Measurements from ENCODE around the gene TNFRSF4.
"Not testable (repeated sequence)": the region's sequence is repeated elsewhere in the genome, so short reads cannot be mapped to it uniquely, and the experiment has no call there.

Gene TNFRSF4

DNA sequence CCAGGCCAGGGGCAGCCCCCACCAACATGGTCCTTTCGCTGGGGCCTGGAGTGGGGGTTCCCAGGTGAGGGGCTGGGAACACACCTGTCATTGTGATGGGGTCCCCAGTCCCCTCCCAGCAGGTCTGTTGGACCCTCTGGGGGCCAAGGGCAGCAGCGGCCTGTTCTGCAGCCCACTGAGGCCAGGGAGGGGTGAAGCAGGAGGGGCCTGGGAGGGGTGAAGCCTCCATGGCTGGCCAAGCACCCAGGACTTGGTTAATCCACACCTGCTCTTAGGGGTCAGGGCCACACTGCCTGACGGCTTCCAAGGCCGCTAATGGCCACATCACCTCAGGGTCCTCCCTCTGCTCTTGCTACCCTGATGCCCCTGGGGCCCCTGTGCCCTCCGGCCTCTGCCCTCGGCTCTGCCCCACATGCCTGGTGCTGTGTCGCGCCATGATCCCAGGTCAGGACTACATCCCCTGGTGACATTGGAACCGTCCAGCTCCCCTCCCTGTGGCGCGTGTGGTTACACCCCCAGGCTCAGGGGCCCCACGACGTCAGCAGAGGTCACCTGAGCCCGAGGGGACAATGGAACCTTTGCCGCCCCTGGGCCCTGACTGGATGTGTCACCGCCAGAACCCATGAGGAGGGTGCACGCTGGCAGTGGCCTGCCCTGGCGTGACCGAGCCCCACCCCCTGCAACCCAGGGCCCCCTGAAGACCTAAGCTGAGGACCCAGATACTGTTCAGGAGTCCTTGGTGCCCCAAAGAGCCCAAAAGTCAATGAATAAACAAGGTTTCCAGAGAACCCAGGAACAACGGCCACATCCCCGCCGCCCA lies 14.6 kb downstream of the TNFRSF4 start:
- Histone ChIP-seq H3K9ac (ENCODE audit: low read length) (no peak overlapping the region), H3K4me3 (ENCODE audit: low read length) (no peak overlapping the region), H3K27me3 (ENCODE audit: control insufficient read depth, insufficient read depth, low read length) (peaks cover 35% of the 10 kb centered on the region), H3K36me3 (ENCODE audit: control insufficient read depth, insufficient read depth, low read length) (no peaks in the 10 kb centered on the region), H3K9me3 (ENCODE audit: control insufficient read depth, low read length) (no peaks in the 10 kb centered on the region), H3K4me1 (ENCODE audit: control insufficient read depth, insufficient read depth, low read length) (no peaks in the 10 kb centered on the region)

DNA sequence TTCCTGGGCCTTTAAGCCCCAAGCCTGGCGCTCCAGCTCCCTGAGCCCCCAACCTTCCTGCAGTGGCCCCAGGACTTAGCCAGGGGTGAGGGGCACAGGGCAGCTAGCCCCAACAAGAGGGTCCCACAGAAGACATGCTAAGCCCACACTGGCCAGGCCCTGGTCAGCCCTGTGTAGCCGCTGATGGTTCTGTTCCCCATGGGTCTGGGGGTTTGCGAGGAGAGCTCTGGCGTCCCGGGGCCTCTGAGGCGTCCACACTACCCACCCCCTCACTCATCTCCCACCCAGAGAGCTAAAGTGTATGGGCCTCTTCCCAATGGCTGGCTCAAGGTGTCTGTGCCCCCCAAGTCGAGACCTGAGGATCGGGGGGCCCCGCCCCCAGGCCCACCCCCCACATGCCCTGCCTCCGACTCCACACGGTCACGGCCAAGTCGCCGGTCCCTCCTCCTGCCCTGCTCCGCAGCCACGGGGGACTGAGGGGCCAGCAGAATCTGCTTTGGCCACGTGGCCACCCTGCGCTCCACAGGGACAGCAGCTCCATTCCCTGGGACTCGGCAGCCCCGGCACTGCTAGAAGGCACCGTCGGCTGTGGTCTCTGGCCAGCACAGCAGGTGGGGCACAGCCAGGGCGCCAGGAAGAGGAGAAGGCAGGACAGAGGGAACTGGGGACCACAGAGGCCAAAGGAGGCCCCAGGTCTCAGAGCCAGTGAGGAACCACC lies 15.4 kb downstream of the TNFRSF4 start:
- H3K9me3 ChIP-seq (ENCODE audit: control insufficient read depth, low read length) = no peaks in the 10 kb centered on the region
- H3K9ac ChIP-seq (ENCODE audit: low read length) = no peak overlapping the region
- no peaks in the 10 kb centered on the region for H3K36me3 ChIP-seq (ENCODE audit: control insufficient read depth, insufficient read depth, low read length)
- no peak overlapping the region for H3K4me3 ChIP-seq (ENCODE audit: low read length)
- H3K4me1 ChIP-seq (ENCODE audit: control insufficient read depth, insufficient read depth, low read length) = no peaks in the 10 kb centered on the region
- peaks cover 31% of the 10 kb centered on the region for H3K27me3 ChIP-seq (ENCODE audit: control insufficient read depth, insufficient read depth, low read length)

DNA sequence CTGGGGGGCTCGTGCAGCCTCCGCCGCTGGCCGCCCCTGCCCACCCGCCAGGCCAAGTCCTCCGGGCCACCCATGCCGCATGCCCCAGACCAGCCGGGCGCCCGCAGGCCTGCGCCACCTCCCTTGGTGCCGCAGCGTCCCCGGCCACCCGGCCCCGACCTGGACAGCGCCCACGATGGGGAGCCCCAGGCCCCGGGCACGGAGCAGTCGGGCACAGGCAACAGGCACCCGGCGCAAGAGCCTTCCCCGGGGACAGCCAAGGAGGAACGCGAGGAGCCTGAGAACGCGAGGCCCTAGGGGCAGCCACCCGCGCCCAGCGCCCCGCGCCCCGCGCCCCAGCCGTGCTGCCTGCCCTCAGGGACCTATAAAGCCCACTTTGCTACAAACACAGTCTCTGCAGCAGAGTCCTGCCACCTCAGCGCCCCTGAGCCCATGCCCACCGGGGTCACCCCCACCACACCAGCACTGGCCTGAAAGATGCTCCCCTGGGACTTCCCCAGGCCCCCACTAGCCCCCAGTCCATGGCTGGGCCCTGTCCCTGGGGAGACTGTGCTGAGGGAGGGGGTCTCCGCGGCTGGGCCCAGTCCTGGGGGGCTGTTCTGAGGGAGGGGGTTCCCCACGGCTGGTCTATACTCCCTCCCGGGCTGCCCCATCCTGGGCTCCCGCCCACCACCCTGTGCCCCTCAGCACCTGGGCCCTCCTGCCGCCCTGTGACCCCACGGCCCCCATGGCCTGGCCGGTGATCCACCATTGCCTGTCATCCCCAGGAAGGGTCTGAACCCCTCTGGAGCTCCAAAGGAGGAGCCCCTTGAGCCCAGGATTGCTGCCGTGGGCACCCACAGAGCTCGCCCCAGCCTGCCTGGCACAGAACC lies 16.2 kb downstream of the TNFRSF4 start:
- Histone ChIP-seq H3K9me3 (ENCODE audit: control insufficient read depth, low read length) (no peaks in the 10 kb centered on the region), H3K36me3 (ENCODE audit: control insufficient read depth, insufficient read depth, low read length) (no peaks in the 10 kb centered on the region), H3K9ac (ENCODE audit: low read length) (no peak overlapping the region), H3K4me1 (ENCODE audit: control insufficient read depth, insufficient read depth, low read length) (no peaks in the 10 kb centered on the region), H3K4me3 (ENCODE audit: low read length) (no peak overlapping the region), H3K27me3 (ENCODE audit: control insufficient read depth, insufficient read depth, low read length) (peaks cover 26% of the 10 kb centered on the region)

DNA sequence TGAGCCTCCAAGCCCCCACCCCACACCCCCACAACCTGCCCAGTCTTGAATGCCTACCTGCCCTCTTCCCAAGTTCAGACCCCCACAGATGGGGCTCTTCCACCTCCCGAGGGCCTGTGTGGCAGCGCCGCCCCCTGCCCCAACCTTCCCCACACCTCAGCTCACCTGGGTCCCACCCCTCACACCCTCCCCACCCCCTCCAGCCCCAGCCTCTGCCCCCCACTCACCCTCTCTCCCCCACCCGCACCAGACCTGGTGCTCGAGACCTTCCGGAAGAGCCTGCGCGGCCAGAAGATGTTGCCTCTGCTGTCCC lies 16.8 kb downstream of the TNFRSF4 start:
- Histone ChIP-seq H3K27me3 (ENCODE audit: control insufficient read depth, insufficient read depth, low read length) (peaks cover 23% of the 10 kb centered on the region), H3K9ac (ENCODE audit: low read length) (no peak overlapping the region), H3K4me3 (ENCODE audit: low read length) (no peak overlapping the region), H3K36me3 (ENCODE audit: control insufficient read depth, insufficient read depth, low read length) (no peaks in the 10 kb centered on the region), H3K4me1 (ENCODE audit: control insufficient read depth, insufficient read depth, low read length) (no peaks in the 10 kb centered on the region), H3K9me3 (ENCODE audit: control insufficient read depth, low read length) (no peaks in the 10 kb centered on the region)

DNA sequence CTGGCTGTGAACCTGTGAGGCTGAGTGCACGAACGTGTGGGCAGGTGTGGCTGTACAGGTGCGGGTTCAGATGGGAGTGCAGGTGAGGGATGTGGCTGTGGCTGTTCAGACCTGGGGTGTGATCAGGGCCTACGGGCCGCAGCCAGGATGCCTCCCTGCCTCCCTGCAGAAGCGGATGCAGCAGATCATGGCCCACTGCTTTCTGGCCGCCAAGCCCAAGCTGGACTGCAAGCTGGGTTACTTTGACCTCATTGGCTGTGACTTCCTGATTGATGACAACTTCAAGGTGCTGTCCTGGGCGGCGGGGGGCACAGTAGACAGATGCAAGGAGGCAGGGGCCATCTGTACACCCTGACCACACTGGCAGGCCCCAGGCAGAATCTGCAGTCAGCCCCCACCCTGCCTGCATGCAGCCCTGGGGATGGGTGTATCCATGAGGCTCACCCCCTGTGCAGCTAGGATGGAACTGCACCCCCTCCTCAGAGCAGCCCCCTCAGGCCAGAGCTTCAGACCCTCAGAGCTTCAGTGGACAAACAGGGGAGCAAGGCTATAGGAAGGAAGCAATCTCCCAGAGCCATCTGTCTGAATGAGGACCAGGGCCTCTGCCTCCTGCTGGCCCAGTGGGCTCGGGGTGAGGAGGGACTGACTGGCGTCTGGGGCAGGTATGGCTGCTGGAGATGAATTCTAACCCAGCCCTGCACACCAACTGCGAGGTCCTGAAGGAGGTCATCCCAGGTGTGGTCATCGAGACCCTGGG lies 17.3 kb downstream of the TNFRSF4 start:
- Histone ChIP-seq H3K9ac (ENCODE audit: low read length) (no peak overlapping the region), H3K4me3 (ENCODE audit: low read length) (no peak overlapping the region)

DNA sequence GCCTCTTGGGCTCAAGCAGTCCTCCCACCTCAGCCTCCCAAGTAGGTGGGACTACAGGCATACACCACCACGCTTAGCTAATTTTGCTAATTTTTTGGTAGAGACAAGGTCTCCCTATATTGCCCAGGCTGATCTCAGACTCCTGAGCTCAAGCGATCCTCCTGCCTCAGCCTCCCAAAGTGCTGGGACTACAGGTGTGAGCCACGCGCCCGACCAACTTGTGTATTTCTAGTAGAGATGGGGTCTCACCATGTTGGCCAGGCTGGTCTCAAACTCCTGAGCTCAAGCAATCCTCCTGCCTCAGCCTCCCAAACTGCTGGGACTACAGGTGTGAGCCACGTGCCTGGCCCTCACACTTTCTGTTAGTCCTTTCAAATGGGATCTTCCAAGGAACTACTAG lies 18.2 kb downstream of the TNFRSF4 start:
- H3K9ac ChIP-seq (ENCODE audit: low read length); H3K36me3 ChIP-seq (ENCODE audit: control insufficient read depth, insufficient read depth, low read length); H3K4me1 ChIP-seq (ENCODE audit: control insufficient read depth, insufficient read depth, low read length); H3K4me3 ChIP-seq (ENCODE audit: low read length); H3K9me3 ChIP-seq (ENCODE audit: control insufficient read depth, low read length): not testable (repeated sequence)
- H3K27me3 ChIP-seq (ENCODE audit: control insufficient read depth, insufficient read depth, low read length) = peaks cover 20% of the 10 kb centered on the region

More for the DNA sequence above, 17.3 kb downstream of the TNFRSF4 start:
- no peaks in the 10 kb centered on the region for H3K4me1 ChIP-seq (ENCODE audit: control insufficient read depth, insufficient read depth, low read length)
- no peaks in the 10 kb centered on the region for H3K9me3 ChIP-seq (ENCODE audit: control insufficient read depth, low read length)
- H3K27me3 ChIP-seq (ENCODE audit: control insufficient read depth, insufficient read depth, low read length) = peaks cover 23% of the 10 kb centered on the region
- H3K36me3 ChIP-seq (ENCODE audit: control insufficient read depth, insufficient read depth, low read length) = no peaks in the 10 kb centered on the region

DNA sequence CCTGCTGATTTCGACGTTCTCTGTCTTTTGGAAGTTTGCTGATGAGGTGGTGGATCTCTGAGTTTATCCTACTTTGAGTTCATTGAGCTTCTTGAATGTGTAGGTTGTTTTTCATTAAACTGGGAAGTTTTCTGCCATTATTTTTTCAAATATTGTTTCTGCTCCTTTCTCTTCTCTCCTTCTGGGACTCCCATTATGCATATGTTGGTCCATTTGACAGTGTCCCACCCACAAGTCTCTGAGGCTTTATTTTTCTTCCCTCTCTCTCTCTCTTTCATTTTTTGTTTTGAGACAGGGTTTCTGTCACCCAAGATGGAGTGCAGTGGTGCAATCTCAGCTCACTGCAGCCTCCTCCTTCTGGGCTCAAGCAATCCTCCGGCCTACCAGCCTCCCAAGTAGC lies 19.2 kb downstream of the TNFRSF4 start:
- H3K4me3 ChIP-seq (ENCODE audit: low read length) = no peak overlapping the region
- H3K9me3 ChIP-seq (ENCODE audit: control insufficient read depth, low read length) = no peaks in the 10 kb centered on the region
- H3K9ac ChIP-seq (ENCODE audit: low read length) = no peak overlapping the region
- peaks cover 10% of the 10 kb centered on the region for H3K27me3 ChIP-seq (ENCODE audit: control insufficient read depth, insufficient read depth, low read length)
- no peaks in the 10 kb centered on the region for H3K36me3 ChIP-seq (ENCODE audit: control insufficient read depth, insufficient read depth, low read length)
- no peaks in the 10 kb centered on the region for H3K4me1 ChIP-seq (ENCODE audit: control insufficient read depth, insufficient read depth, low read length)

DNA sequence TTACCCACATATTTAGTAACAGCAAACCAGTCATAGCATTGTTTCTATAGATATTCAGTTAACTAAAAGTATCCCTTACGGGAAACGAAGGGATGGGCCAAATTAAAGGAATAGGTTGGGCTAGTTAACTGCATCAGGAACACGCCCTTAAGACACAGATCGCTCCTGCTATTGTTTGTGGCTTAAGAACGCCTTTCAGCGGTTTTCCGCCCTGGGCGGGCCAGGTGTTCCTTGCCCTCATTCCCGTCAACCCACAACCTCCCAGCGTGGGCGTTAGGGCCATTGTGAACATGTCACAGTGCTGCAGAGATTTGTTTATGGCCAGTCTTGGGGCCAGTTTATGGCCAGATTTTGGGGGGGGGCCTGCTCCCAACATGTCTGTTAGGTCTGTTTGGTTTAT lies 22.2 kb downstream of the TNFRSF4 start:
- Histone ChIP-seq H3K9ac (ENCODE audit: low read length) (no peak overlapping the region), H3K27me3 (ENCODE audit: control insufficient read depth, insufficient read depth, low read length) (no peaks in the 10 kb centered on the region)

DNA sequence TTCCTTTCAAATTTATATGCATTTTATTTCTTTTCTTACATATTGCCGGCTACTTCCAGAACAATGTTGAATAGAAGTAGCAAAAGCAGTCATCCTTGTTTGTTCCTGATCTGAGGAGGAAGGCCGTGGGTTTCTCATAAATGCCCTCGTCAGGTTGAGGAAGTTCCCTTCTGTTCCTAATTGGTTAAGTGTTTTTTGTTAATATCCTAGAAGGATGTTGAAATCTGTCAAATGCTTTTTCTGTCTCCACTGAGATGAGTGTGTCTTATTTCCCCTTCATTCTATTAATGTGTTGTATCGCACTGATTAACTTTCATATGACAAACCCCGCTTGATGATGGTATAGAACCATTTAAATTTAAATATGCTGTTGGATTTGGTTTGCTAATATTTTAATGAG lies 24.8 kb downstream of the TNFRSF4 start:
- Histone ChIP-seq H3K36me3 (ENCODE audit: control insufficient read depth, insufficient read depth, low read length) (no peaks in the 10 kb centered on the region), H3K9ac (ENCODE audit: low read length) (no peak overlapping the region), H3K4me1 (ENCODE audit: control insufficient read depth, insufficient read depth, low read length) (no peaks in the 10 kb centered on the region), H3K4me3 (ENCODE audit: low read length) (no peak overlapping the region), H3K9me3 (ENCODE audit: control insufficient read depth, low read length) (no peaks in the 10 kb centered on the region), H3K27me3 (ENCODE audit: control insufficient read depth, insufficient read depth, low read length) (no peaks in the 10 kb centered on the region)

More for the DNA sequence above, 22.2 kb downstream of the TNFRSF4 start:
- Histone ChIP-seq H3K4me1 (ENCODE audit: control insufficient read depth, insufficient read depth, low read length) (no peaks in the 10 kb centered on the region), H3K4me3 (ENCODE audit: low read length) (no peak overlapping the region), H3K9me3 (ENCODE audit: control insufficient read depth, low read length) (no peaks in the 10 kb centered on the region), H3K36me3 (ENCODE audit: control insufficient read depth, insufficient read depth, low read length) (no peaks in the 10 kb centered on the region)

DNA sequence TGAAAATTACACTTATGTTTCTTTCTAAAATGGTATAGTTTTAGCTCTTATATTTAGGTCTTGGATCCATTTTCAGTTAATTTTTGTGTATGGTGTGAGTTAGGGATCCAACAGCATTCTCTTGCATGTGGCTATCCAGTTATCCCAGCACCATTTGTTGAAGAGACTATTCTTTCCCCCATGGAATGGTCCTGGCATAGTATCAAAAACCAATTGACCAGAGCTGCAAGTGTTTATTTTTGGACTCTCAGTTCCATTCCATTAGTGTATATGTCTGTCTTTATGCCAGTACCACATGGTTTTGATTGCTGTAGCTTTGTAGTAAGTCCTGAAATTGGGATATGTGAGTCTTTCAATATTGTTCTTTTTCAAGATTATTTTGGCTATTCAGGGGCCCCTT lies 26.0 kb downstream of the TNFRSF4 start:
- Histone ChIP-seq H3K9ac (ENCODE audit: low read length) (no peak overlapping the region), H3K9me3 (ENCODE audit: control insufficient read depth, low read length) (no peaks in the 10 kb centered on the region), H3K27me3 (ENCODE audit: control insufficient read depth, insufficient read depth, low read length) (no peaks in the 10 kb centered on the region), H3K4me1 (ENCODE audit: control insufficient read depth, insufficient read depth, low read length) (no peaks in the 10 kb centered on the region), H3K36me3 (ENCODE audit: control insufficient read depth, insufficient read depth, low read length) (no peaks in the 10 kb centered on the region), H3K4me3 (ENCODE audit: low read length) (no peak overlapping the region)

DNA sequence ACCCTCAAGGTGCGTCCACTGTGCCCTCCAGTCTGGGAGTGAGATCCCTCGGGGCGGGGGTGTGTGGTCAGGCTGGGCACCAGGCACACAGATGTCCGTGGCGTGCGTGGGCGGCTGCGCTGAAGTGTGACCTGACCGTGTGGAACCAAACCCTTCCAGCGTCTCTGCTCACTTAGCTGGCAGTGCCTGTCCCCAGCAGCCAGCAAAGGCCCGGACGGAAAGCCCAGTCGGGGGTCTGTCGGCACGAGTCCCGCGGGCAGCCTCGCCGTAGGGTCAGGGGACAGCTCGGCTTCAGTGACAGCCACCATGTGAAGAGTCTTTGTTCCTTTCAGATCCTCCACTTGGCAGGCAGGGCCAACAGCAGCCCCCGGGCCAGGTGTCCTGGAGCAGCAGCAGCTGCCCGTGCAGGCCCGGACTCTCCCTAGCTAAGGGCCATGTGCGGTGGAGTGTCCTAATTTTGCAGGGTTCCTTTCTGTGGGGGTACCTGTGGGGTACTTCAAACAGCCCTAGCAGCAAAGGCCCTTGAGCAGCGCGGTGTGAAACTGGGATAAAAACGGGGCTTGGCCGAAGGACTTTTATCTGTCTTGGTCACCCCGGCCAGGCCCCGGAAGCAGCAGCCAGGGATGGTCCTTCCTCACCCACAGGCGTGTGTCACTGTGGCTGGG lies 28.7 kb downstream of the TNFRSF4 start:
- Histone ChIP-seq H3K27me3 (ENCODE audit: control insufficient read depth, insufficient read depth, low read length) (no peaks in the 10 kb centered on the region), H3K4me3 (ENCODE audit: low read length) (no peak overlapping the region), H3K9me3 (ENCODE audit: control insufficient read depth, low read length) (no peaks in the 10 kb centered on the region), H3K9ac (ENCODE audit: low read length) (no peak overlapping the region), H3K36me3 (ENCODE audit: control insufficient read depth, insufficient read depth, low read length) (no peaks in the 10 kb centered on the region), H3K4me1 (ENCODE audit: control insufficient read depth, insufficient read depth, low read length) (no peaks in the 10 kb centered on the region)
